Ovary (tissue), 10 donors: ENCODE data around the gene HK2. TPM values are rescaled to one million over a fixed set of nuclear protein-coding genes. Genes with fewer than 3 reads are reported as not detected.
A peak's percentile ranks its signal among the peaks of the same experiment; 100 is the strongest.
"Not testable (repeated sequence)": the region's sequence is repeated elsewhere in the genome, so short reads cannot be mapped to it uniquely, and the experiment has no call there.

Source experiments
- DNase-seq, 5 donors: peaks; one replicate each; pipeline ENCODE4 v3.0.0-alpha.2; 2019 to 2020
- H3K27ac ChIP-seq, 2 donors: fragments of 200-600 bp; one replicate each; pipeline versions ENCODE4 v1.5.1 to v1.8.0; 2019 to 2022
- H3K27me3 ChIP-seq: fragments of 200-600 bp; one replicate; pipeline ENCODE4 v1.8.0; 2022
- H3K36me3 ChIP-seq: fragments of 200-600 bp; sonication (generic); one replicate; pipeline ENCODE4 v1.5.1; 2019
- H3K4me1 ChIP-seq: one replicate; pipeline ENCODE4 v1.8.1; 2013; ENCODE audit warnings: mild to moderate bottlenecking, moderate library complexity; ENCODE audit not compliant: insufficient read depth
- H3K4me3 ChIP-seq: fragments of 200-600 bp; sonication (generic); one replicate; pipeline ENCODE4 v1.5.1; 2017
- H3K9me3 ChIP-seq, 2 donors: fragments of 200-600 bp in 1 of 2; sonication (generic) in 1 of 2; one replicate each; pipeline versions ENCODE4 v1.5.1 to v1.8.1; 2013 to 2019; ENCODE audit warnings: mild to moderate bottlenecking in 1 of 2, moderate library complexity in 1 of 2
- CTCF ChIP-seq, 3 donors: fragments of 450-650 bp in 2 of 3; fragments of 200-600 bp in 1 of 3; IDR thresholded peaks; one replicate each; pipeline versions ENCODE4 v1.5.1 to v1.8.0; 2016 to 2022; ENCODE audit warnings: antibody characterized with exemption in 3 of 3, mild to moderate bottlenecking in 1 of 3
- EP300 ChIP-seq: sonication (generic); formaldehyde crosslinking; IDR thresholded peaks from one replicate; pipeline ENCODE4 v1.6.1; 2017; ENCODE audit warnings: antibody characterized with exemption
- POLR2A ChIP-seq: fragments of 450-650 bp; IDR thresholded peaks from one replicate; pipeline ENCODE4 v1.6.1; 2017; ENCODE audit warnings: antibody characterized with exemption, mild to moderate bottlenecking, moderate library complexity
- WGBS, 3 donors: extraction: QIAGEN DNeasy Blood & Tissue Kit in 1 of 3; methylation state at CpG; one replicate each; pipeline versions ENCODE4 v1.1.5 to v1.1.7; 2013 to 2017; 5-methylcytosine and 5-hydroxymethylcytosine counted together
- intact Hi-C, 4 donors: fragments of 100-400 bp; cut with DNase I; formaldehyde crosslinking; loops; one replicate each; pipeline versions ENCODE4 v1.11.0 to v1.15.1; 2022 to 2023
- long read RNA-seq, 3 donors: library from polyadenylated mRNA in 2 of 3; unstranded in 2 of 3; transcript quantifications; one replicate each; pipeline ENCODE4 v2.0.0 and lab custom pipeline, GENCODE V29; 2021 to 2026
- polyA plus RNA-seq, 2 donors: library from polyadenylated mRNA; stranded (reverse); fragments of 200-250 nt in 1 of 2; fragments of 350-450 nt in 1 of 2; fragmentation: Illumina TruSeq in 1 of 2; extraction: RNeasy Lipid Tissue Mini Kit (QIAGEN cat#74804) in 1 of 2; gene quantifications; one replicate each; pipeline ENCODE4 v1.2.3, GENCODE V29; 2013 to 2014
- total RNA-seq, 7 donors: library from RNA; depleted of rRNA in 2 of 7; stranded (reverse); fragments of >200 nt in 2 of 7; fragmentation: NEBNext Ultra II Directional in 3 of 7; extraction: Animal tissue kit (Norgen Biotek cat#: 25700) in 3 of 7; gene quantifications; one replicate each; pipeline versions ENCODE4 v1.1.0 to v1.2.4, GENCODE V29; 2016 to 2023
- donor health status: DM: no; HTN: no; CAD: no; lungs with moderate emphysema.
- donor health status: DM: no; HTN: no; CAD: no.
- donor health status: Bipolar disorder and iron deficiency.
- donor health status: DM: yes; HTN: yes; CAD: no.
- donor health status: DM: no; HTN: no; CAD: no.
- donor health status: DM: yes; HTN: yes; CAD: no.

The HK2 gene
- total RNA-seq (10 to 100 TPM; 11.8 to 39.4 (median 28.9) TPM), polyA plus RNA-seq (10 to 100 TPM; 19.0 to 46.7 TPM)
- long read RNA-seq, donor 1, partial matches to known transcripts, result 11 of 16 reads
- long read RNA-seq, donor 1, other reads (novel, unspliced or antisense), result 5 of 16 reads
- long read RNA-seq, donor 2, full-length matches to known transcripts, result 2 of 2 reads
- long read RNA-seq, donor 2, partial matches to known transcripts, result 0 of 2 reads
- long read RNA-seq, donor 2, other reads (novel, unspliced or antisense), result 0 of 2 reads
- long read RNA-seq, donor 3, full-length matches to known transcripts, result 11 of 34 reads
- long read RNA-seq, donor 3, partial matches to known transcripts, result 22 of 34 reads
- long read RNA-seq, donor 3, other reads (novel, unspliced or antisense), result 1 of 34 reads

- H3K4me1 ChIP-seq, result peaks cover 5% of the 10 kb centered on the region
- H3K9me3 ChIP-seq, result no peaks in the 10 kb centered on the region
- TF ChIP-seq CTCF (IDR thresholded peaks at IDR 0.05) (no peak), EP300 (no peak), POLR2A (peak; percentile 47)
- H3K4me3 ChIP-seq, result peak within 1 kb of the TSS; percentile 65
- H3K27me3 ChIP-seq, result no peaks in the 10 kb centered on the region
- H3K36me3 ChIP-seq, result no peaks in the 10 kb centered on the region
- intact Hi-C loops, result loop anchor here in 2 of 4 donors (2.0 to 5.0 kb wide), 2 partner anchors 41 to 116 kb away; no protein-coding TSS in a partner anchor
- H3K27ac ChIP-seq, result peak within 1 kb of the TSS; percentile 21 to 70
- WGBS, 3 donors, result 4 to 9% (median 6%) methylated on average over 24 to 67 of the region's 67 CpGs
- DNase-seq, result peak; percentile 87 to 92 (median 89)
Observed at GRCh38 chr2:74833418-74834233, at the start of gene HK2. TSS of gene HK2 (plus strand) at chr2:74834127. CDS start at chr2:74834581, 454 bp downstream.

GRCh38 chr2:74789271-74789670 lies 44.7 kb upstream of the HK2 start:
- DNase-seq, result no peak
- no peaks in the 10 kb centered on the region for H3K36me3 ChIP-seq
- intact Hi-C loops, result no loop called here
- no peaks in the 10 kb centered on the region for H3K27me3 ChIP-seq
- TF ChIP-seq POLR2A, result no peak
- TF ChIP-seq CTCF (IDR thresholded peaks at IDR 0.05), result no peak
- TF ChIP-seq EP300, result no peak
- H3K27ac ChIP-seq, result no peak overlapping the region
- H3K9me3 ChIP-seq, result no peaks in the 10 kb centered on the region
- no peaks in the 10 kb centered on the region for H3K4me1 ChIP-seq
- H3K4me3 ChIP-seq, result no peak overlapping the region
- WGBS, 3 donors, result 78 to 84% (median 82%) methylated on average over 2 of the region's 2 CpGs

GRCh38 chr2:74792282-74792681 lies 41.6 kb upstream of the HK2 start:
- Histone ChIP-seq H3K27me3 (no peaks in the 10 kb centered on the region), H3K4me1 (no peaks in the 10 kb centered on the region), H3K27ac (no peak overlapping the region), H3K9me3 (no peaks in the 10 kb centered on the region), H3K4me3 (no peak overlapping the region), H3K36me3 (no peaks in the 10 kb centered on the region)
- intact Hi-C loops, result no loop called here
- no peak for TF ChIP-seq CTCF (IDR thresholded peaks at IDR 0.05)
- TF ChIP-seq EP300, result no peak
- no peak for TF ChIP-seq POLR2A
- no peak for DNase-seq
- WGBS, 3 donors, result 85 to 86% (median 85%) methylated on average over 5 of the region's 5 CpGs

GRCh38 chr2:74794878-74795277 lies 39.0 kb upstream of the HK2 start:
- H3K4me3 ChIP-seq, DNase-seq, H3K4me1 ChIP-seq, intact Hi-C loops, H3K9me3 ChIP-seq, H3K36me3 ChIP-seq, H3K27me3 ChIP-seq, H3K27ac ChIP-seq: not testable (repeated sequence)
- WGBS, 3 donors, result 83% methylated on average over 1 of the region's 2 CpGs; no CpG with 5 or more reads in 2 of the 3 donors
